ENCODE results near the gene QDPR.
A peak's percentile ranks its signal among the peaks of the same experiment; 100 is the strongest.

Gene QDPR

GRCh38 chr4:17493619-17494018, 18.3 kb downstream of the QDPR start:
- DNase-seq (ENCODE audit: low read depth): no peak
- TF ChIP-seq CTCF (conservative IDR thresholded peaks at IDR 0.05; ENCODE audit: control insufficient read depth, insufficient read depth, low read depth, low read length): no peak
- H3K4me3 ChIP-seq (ENCODE audit: control insufficient read depth, low read depth, low read length): no peak overlapping the region

- H3K4me3 ChIP-seq (ENCODE audit: control insufficient read depth, low read depth, low read length): no peak overlapping the region
- TF ChIP-seq CTCF (conservative IDR thresholded peaks at IDR 0.05; ENCODE audit: control insufficient read depth, insufficient read depth, low read depth, low read length): no peak
- DNase-seq (ENCODE audit: low read depth): no peak
Observed at GRCh38 chr4:17492876-17493275, 19.0 kb downstream of the QDPR start.

- DNase-seq (ENCODE audit: low read depth): peak; percentile 59
- TF ChIP-seq CTCF (conservative IDR thresholded peaks at IDR 0.05; ENCODE audit: control insufficient read depth, insufficient read depth, low read depth, low read length): no peak
- no peak overlapping the region for H3K4me3 ChIP-seq (ENCODE audit: control insufficient read depth, low read depth, low read length)
Observed at GRCh38 chr4:17492058-17492741, 19.7 kb downstream of the QDPR start.

DNA sequence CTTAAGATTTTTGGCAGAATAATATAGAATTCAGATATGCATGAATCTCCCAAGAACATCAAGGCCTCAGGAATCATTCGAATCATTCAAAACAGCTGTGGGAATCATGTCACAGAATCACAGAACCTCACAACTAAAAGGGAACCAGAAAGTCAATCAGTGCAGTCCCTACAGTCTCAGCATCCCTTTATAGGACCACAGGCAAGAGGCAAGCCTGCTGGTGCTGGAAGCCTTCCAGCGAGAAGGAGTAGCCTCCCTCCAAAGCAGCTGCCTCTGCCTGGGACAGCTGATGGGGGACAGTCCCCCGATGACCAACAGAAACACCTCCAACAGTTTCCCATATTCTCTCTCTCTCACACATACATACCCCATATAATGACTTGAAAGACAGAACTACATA, 20.7 kb downstream of the QDPR start:
- H3K4me3 ChIP-seq (ENCODE audit: control insufficient read depth, low read depth, low read length): no peak overlapping the region
- no peak for DNase-seq (ENCODE audit: low read depth)
- TF ChIP-seq CTCF (conservative IDR thresholded peaks at IDR 0.05; ENCODE audit: control insufficient read depth, insufficient read depth, low read depth, low read length): no peak

- TF ChIP-seq CTCF (conservative IDR thresholded peaks at IDR 0.05; ENCODE audit: control insufficient read depth, insufficient read depth, low read depth, low read length): no peak
- H3K4me3 ChIP-seq (ENCODE audit: control insufficient read depth, low read depth, low read length): no peak overlapping the region
Observed at GRCh38 chr4:17490575-17491059, 21.3 kb downstream of the QDPR start.

DNA sequence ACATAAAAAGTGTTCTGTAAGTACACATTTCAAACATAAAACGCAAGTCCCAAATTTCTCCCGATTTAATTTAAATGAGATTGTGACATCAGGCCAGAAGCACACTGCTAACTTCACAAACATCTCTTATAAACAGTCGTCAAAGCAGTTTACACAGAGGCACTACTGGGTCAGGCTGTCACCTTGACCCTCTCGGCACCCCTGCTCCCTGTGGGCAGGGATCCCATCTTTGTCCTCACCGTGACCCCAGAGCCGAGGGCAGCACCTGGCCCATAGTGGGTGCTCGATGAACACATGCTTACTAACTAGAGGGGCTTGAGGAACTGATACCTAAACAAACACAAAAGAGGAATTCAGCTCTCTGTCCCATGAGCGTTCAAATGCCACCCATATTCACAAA, 22.2 kb downstream of the QDPR start:
- no peak for TF ChIP-seq CTCF (conservative IDR thresholded peaks at IDR 0.05; ENCODE audit: control insufficient read depth, insufficient read depth, low read depth, low read length)
- no peak for DNase-seq (ENCODE audit: low read depth)
- no peak overlapping the region for H3K4me3 ChIP-seq (ENCODE audit: control insufficient read depth, low read depth, low read length)

More at GRCh38 chr4:17490575-17491059, 21.3 kb downstream of the QDPR start:
- DNase-seq (ENCODE audit: low read depth): no peak

Measured in fibroblast of mammary gland (primary cell).